Hematopoietic multipotent progenitor cell treated with erythropoietin and hydrocortisone succinate and interleukin-3 and kit ligand, for 4 days (in vitro differentiated cells): ENCODE measurements around the gene GPR107.

Source experiments
- DNase-seq: peaks from one replicate; pipeline ENCODE4 v3.0.0-alpha.2; 2015

The GPR107 gene

DNA sequence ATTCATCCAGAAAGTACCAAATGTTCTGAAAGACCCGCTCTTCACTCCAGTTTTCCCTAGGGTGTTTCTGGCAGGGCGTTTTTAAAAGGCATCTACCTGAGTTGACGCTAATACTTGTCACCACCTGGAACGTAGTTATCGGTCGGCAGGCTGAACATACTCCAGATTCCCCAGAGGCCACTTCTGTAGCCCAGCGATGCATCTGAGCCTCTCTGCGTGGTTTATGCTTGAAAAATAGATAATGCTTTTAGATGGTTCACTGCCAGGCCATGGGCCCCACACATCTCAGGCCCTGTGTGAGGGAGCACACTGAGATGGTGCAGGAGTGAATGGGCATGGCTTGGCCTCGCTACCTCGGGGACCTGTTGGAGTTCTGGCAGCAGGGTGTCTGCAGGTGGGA, 85.5 kb downstream of the GPR107 start:
- DNase-seq: peak; percentile 37

DNA sequence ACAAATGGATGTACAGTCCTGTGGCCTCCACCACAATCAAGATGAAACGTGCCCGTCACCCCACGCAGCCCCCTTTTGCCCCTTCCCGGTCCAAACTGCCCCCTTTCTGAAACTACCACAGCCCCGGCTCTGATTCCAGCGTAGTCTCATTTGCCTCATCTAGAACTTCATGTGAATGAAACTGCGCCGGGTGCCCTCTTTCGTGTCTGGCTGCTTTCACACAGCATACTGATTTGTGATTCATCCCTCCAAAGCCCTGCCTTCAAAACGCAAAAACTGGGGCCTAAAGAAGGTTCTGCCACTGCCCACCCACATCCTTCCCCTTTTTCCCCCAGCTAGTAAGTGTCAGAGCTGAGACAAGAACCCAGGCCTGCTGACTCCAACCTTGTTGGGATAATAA, 87.0 kb downstream of the GPR107 start:
- DNase-seq: peak; percentile 82

DNA sequence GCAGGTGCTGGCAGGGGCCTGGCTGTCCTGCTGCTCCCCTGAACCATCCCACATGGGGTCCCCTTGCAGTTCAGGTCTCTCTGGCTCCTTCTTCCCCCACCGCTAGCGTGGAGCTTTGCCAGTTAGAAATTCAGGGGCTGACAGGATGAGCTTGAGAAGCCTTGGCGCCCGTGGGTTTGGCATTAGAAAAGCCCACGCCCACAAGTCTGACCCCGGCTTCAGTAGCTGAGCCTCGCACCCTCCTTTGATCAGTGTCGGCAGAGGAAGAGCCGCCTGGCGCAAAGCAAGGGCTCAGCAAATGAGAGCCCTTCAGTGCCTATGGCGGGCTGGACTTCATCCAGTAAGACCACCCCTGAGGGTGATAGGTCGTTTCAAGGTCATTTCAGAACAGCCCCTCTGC, 88.3 kb downstream of the GPR107 start:
- DNase-seq: peak; percentile 62

DNA sequence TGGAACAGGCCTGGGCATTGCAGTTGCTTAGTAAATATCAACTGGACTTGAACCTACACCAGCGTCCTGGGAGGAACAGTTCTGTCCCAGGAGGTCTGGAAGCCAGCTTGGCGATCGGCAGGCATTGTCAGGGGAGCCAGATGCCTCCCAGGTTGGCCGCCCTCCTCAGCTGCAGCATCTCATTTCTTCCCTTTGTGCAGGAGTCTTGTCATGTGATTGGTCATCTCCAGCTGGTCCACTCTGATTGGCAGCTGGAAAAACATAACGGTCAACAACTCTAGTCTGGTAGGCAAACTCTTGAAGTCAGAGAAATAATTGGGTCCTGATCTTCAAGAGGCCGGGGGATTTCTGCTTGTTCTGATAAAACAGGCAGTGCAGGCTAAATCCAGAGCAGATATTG, 88.9 kb downstream of the GPR107 start:
- peak; percentile 24 for DNase-seq

DNA sequence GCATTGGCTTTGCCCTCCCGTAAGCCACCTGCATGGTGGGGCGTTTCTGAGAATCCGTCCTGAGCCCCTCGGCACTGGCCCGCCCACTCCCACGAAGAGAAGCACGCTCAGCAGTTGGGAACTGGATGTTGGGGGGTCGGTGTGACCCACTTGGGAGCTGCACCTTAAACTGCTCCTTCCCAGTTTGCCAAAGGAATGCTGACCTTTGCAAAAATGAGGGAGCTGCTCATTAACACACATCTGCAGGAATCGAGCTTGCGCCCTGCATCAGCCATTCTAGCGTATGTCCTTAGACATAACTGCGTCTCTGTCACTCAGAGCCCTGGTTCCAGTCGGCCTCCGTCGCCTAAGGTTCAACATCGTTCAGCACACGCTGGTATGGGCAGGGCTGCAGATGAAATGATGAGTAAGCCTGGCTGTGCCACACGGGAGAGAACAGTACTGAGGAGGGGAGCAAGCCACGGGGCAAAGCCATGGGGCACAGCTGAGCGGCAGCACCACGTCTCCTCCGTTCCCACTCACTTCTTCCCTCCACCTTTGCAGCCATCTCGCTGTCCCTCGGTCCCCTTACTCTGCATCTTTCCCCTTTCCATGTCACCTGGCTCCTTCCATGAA, 89.7 kb downstream of the GPR107 start:
- DNase-seq: no peak

DNA sequence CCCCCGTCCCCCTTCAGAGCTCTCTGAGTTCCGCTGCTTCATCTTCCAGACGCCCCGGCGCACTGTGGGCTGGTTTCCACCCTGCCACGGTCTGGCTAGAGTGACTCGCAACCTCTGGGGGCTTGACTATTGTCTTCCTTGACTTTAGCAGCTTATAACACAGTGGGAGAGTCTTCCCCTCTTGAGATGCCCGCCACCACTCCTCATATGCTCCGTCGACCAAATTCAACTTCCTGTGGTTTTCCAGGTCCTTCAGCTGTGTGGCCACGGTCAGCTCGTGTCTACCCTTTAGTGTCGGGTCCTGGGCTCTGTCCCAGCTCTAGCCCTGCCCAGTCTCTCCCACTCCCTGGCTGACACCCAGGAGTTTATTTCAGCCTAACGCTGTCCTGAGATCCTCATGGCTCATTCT, 90.3 kb downstream of the GPR107 start:
- DNase-seq: peak; percentile 55

DNA sequence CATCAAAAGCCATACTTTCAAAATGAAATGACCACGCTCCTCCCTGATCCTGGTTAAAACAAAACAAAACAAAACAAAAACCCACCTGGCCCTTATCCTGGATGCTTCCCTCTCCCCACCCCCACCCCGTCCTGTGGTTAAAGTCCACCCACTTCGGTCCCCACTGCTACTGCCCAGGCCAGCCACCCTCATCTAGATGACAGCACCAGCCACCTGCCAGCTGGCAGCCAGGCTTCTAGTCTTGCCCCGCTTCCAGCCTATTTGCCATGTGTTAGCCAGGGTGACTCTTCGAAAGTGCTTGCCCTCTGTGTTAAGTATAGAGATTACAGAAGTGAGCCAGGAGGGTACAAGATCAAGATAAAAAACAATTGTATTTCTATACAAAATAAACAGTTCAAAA, 91.0 kb downstream of the GPR107 start:
- peak; percentile 30 for DNase-seq

DNA sequence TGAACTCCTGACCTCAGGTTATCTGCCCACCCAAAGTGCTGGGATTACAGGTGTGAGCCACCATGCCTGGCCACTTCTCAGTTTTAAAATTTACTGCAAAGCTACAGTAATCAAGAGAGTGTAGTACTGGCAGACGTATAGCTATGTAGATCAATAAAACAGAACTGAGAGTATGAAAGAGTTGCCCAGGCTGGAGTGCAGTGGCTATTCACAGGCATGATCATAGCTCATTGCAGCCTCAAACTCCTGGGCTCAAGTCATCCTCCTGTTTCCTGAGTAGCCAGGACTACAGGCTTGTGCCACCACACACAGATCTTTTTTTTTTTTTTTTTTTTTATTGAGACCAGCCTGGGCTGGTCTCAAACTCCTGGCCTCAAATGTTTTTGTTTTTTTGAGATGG, 92.0 kb downstream of the GPR107 start:
- DNase-seq: no peak

DNA sequence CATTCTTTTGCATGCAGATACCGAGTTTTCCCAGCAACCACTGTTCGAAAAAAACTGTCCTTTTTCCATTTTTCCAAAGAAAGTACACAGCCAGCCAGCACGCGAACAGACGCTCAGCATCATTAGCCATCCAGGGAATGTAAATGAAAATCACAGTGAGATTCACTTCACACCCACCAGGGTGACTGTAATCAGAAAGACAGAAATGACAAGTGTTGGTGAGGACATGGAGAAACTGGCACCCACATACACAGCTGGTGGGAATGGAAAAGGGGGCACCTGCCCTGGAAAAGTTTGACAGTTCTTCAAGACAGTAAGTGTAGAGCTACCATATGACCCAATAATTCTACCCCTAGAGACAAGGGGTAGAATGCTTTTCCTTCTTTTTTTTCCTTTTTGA, 93.5 kb downstream of the GPR107 start:
- DNase-seq: no peak

DNA sequence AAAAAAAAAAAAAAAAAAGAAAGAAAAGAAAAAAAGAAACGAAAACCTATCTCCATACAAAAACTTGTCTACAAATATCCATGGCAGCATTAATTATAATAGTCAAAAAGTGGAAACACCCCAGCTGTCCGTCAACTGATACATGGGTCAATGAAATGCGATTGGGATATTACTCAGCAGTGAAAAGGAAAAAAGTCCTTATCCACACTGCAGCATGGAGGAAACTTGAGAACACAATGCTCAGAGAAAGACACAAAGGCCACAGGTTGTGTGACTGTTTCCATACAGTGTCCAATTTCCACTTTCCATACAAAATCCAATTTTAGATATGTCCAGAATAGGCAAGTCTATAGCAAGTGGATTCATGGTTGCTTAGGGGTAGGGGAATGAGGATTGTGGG, 94.2 kb downstream of the GPR107 start:
- DNase-seq: no peak

DNA sequence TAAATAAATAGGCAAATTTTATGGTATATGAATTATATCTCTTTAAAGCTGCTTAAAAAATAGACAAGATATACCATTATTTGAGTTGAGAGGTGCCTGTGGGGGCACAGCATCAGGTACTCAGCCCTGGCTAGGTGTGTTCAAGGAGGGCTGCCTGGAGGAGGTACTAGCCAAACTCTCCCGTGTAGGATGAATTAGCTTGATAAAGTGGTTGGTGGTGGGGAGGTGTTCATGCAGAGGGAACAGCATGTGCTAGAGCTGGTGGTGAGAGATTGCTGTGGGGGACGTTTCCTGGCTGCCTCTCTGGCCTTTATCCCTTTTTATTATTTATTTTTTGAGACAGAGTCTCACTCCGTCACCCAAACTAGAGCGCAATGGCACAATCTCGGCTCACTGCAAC, 95.3 kb downstream of the GPR107 start:
- no peak for DNase-seq

DNA sequence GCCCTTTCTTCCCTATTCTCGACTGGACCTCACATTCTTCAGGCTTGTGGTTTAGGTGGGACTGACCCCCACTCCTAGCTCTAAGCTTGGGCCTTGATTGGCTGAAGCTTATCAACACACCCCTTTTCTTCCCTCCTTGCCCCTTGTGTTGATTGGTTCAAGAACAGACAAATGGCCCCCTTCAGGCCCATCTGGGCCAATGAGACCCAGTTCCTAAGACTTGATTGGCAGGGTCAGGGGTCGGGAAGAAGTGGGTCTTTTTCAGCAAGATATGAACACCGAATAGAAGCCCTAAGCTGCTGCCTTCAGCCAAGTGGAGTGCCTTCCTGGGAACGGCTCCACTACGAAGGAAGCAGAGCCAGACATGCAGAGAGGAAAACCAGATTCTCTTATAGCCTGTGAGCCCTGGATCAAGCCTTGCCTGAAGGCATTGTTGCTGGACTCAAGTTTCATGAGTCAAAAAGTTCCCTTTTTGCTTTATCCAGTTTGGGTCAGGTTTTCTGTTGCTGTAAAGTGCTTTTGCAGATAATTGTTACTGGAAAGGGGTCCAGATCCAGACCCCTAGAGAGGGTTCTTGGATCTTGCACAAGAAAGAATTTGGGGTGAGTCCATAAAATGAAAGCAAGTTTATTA, 96.1 kb downstream of the GPR107 start:
- no peak for DNase-seq

DNA sequence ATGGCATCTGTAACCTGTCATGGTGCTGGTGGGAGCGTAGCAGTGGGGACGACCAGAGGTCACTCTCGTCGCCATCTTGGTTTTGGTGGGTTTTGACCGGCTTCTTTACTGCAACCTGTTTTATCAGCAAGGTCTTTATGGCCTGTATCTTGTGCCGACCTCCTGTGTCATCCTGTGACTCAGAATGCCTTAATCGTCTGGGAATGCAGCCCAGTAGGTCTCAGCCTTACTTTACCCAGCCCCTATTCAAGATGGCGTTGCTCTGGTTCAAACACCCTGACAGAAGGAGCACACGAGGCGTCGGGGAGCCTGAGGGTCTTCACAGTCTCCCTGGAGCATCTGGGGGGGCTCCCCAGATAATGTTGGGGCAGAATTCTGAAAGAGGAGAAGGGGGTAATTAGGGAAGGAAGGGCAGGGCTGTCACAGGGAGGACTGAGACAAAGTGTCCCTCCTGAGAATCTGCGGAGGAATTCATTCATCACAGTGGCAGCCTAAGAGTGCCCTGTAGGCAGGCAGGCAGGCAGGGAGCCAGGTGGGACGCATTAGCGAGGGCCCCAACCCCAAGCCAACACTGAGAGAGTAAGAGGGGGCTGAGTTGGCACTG, 97.2 kb downstream of the GPR107 start:
- no peak for DNase-seq

DNA sequence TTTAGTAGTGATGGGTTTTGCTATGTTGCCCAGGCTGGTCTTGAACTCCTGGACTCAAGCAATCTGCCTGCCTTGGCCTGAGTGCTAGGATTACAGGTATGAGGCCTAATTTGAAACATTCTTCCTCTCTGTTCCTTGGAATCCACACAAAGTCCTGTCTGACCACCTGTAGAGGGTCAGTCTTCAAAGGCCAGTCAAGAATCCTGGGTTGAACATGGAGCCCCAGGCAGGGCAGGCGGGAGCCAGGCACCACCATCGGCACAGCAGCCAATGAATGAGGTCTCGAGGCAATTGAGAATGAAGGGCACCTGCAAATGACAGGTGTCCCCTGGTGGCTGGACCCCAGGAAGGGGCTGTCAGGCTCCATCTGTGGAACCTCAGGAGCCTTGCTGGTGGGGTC, 101.1 kb downstream of the GPR107 start:
- DNase-seq: no peak

DNA sequence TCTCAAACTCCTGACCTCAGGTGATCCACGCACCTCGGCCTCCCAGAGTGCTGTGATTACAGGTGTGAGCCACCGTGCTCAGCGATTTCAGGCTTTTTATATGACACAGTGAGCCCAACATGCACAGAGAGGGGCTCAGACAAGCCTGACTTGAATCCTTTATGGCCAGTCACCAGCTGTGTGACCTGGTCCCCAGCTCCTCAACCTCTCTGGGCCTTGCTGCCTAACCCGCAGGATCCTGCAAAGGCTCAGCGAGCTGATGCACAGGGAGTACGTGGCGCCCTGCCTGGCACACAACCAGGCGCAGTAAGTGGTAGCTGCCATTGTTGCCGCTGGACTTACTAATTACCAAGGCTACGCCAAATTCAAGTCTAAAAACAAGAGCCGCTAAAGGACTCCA, 101.9 kb downstream of the GPR107 start:
- no peak for DNase-seq

DNA sequence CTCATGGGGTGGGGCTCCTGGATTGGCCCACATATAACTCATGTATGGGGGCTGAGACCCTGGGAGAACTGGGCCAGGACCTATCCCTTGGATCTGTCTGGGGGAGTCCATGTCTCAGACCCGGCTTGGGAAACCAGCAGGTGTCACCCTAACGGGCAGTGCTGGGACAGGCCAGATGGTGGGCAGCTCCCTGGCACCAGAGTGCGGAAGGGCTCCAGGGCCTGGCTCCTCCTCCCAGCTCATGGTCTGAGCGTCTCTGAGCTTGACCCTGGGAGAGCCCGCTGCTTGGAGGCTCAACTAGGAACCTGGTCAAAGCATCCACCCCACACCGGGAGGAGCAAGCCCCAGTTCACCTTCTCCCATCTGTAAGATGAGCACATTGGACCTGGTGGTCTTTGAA, 103.0 kb downstream of the GPR107 start:
- no peak for DNase-seq

DNA sequence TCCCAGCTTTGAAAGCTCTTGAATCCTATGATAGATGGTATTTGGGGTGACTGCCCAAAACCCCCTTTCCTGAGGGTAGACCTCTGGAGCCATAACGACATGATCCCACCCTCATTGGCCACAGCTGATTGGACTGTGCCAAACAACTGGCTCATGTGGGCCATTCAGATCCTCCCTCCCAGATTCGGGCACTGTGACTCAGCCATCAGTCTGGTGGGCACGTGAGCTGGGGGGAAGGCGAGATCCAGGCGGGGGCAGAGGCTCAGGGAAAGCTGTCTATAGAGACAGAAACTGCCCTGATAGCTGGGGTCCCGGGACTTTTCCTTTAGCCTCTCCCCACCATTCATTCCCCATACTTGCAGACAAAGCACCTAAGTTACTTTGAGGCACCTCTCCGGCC, 103.4 kb downstream of the GPR107 start:
- no peak for DNase-seq

DNA sequence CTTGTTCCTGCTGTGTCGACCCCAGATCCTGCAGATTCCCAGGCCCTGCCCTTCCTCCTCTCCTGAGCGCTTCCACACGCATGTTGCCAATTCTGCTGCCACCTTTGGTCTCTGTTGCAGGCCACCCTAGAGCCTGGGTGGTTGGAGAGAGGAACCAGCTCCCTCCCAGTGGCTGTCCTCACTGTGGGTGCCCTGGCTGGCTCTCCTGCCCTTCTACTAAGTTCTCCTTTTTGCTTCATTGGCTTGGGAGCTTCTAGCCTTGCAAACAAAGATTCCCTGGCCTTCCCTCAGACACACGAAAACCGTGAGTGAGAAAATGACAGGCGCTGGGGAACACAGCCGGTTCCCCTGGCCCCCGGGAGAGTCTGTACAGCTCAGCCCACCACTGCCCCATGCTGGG, 104.3 kb downstream of the GPR107 start:
- DNase-seq: no peak

DNA sequence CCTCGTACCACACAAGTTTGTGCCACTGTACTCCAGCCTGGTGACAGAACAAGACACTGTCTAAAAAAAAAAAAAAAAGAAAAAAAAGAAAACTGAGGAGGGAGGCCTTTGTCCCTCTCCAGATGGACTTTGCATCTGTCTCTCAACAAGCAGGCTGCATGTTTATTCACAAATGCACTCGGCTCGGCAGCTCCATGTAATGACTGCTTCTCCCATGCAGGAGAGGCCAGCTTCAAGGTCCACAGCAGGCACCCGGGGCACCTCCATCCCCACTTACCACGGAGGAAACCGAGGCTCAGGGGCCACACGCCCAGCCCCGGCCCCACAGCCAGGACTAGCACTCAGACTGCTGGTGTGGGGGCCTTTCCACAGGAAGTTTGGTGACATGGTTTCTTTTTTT, 105.4 kb downstream of the GPR107 start:
- no peak for DNase-seq

DNA sequence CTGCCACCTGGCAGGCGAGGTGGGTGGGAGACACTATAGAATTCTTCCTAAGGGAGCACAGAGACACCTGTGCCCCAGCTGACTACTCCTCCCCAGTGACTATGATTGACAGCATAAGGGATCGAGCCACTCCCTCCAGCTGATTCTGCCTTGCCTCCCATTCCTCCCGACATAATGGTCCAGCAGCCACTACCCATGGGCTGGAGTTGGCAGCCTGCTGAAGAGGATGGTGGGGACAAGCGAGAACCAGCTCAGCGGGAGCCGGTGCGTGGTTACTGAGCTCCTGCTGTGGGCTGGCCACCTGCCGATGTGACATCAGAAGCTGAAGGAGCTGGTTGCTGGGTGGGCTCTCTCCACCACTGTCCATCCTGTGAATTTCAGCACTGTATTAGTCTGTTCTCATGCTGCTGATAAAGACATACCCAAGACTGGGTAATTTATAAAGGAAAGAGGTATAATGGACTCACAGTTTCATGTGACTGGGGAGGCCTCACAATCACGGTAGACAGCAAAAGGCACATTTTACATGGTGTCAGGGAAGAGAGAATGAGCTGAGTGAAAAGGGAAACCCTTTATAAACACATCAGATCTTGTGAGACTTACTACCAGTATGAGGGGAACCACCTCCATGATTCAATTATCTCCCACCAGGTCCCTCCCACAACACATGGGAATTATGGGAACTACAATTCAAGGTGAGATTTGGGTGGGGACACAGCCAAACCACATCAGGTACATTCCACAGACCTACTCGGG, 106.4 kb downstream of the GPR107 start:
- DNase-seq: no peak

DNA sequence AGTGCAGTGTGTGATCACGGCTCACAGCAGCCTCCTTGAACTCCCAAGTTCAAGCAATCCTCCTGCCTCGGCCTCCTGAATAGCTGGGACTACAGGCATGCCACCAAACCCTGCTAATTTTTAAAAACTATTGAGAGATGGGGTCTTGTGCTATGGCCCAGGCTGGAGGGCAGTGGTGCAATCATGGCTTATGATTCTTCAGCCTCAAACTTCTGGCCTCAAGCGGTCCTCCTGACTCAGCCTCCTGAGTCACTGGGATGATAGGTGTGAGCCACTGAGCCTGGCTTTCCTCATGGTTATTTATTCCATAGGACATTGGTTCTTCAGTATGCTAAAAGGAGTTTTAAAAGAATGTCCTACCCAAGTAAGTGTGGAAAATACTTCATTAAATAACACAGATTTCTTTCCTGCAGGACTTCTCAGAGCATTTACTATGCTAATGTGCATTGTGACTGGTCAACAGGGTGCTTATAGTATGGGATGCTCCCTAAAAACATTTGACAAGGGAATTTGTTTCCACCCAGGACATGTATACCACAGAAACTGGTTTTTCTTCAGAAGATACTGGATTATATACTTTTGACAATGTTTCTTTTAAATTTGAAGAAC, 107.3 kb downstream of the GPR107 start:
- no peak for DNase-seq

DNA sequence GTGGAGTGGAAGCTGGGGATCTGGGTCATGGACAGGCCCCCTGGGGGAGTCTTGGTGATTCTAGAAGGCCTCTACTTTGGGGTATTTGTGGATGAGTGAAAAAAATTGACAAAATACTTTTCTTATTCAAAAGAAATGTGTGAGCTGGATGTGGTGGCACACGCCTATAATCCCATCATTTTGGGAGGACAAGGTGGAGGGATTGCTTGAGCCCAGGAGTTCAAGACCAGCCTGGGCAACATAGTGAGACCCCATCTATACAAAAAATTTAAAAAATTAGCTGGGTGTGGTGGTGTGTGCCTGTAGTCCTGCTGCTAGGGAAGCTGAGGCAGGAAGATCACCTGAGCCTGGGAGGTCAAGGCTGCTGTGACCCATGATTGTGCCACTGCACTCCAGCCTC, 111.9 kb downstream of the GPR107 start:
- DNase-seq: no peak

DNA sequence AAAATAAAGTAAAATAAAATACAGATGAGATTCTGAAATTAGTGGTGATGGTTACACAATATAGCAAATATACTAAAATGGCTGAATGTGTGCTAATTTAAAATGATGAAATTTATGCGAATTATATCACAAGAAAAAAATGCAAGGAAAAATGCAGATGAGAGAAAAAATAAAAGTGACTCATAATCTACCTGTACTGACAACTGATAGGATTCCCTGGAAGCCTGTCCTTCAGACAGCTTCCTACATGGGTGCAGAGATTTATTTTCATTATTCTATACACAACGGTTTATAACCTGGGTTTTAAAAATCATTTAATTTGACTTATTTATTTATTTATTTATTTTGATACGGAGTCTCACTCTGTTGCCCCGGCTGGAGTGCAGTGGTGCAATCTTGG, 112.7 kb downstream of the GPR107 start:
- DNase-seq: no peak

DNA sequence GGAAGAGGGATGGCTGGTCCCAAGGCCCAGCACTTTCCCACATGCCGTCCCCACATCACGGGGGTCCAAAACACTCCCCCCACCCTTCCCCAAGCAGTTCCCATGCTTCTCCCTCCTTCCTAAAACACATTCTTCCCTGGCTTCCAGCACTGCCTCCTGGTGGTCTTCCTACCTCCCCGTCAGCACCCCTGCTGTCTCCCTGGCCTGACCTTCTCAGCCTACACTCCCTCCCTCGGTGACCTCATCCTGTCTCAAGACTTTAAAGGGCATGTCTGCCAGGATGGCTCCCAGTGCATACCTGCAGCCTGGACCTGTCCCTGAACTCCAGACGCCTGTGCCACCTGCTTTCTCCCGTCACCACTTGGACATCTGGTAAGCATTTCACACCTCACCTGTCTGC, 114.2 kb downstream of the GPR107 start:
- DNase-seq: no peak
